NT2/D1 (cell line): ENCODE results near the gene PRKN.

ENCODE experiments used
- YY1 ChIP-seq: IDR thresholded peaks from 2 replicates; pipeline ENCODE4 v1.6.1; 2011; ENCODE audit not compliant: insufficient read length, insufficient read depth
- ZNF274 ChIP-seq: IDR thresholded peaks from 2 replicates; pipeline ENCODE4 v1.6.1; 2011; ENCODE audit warnings: mild to moderate bottlenecking, low read depth, low read length

GRCh38 chr6:162344646-162345010 is 382.9 kb downstream of the PRKN start:
- TF ChIP-seq YY1 (no peak), ZNF274 (no peak)
